A549 (cell line): ENCODE data around the gene NXN. TPM values are rescaled to one million over a fixed set of nuclear protein-coding genes. Genes with fewer than 3 reads are reported as not detected.

Experiments used
- ATAC-seq, 2 experiments: fragments of 200-7000 bp in 1 of 2; fragments of >200 bp in 1 of 2; cut with Nextera tagmentation in 1 of 2; cut with Tn5 transposase in 1 of 2; 3 replicates each; pipeline versions ENCODE4 v1.8.0 to v1.9.1; 2018 to 2020; ENCODE audit warnings: mild to moderate bottlenecking in 1 of 2, moderate library complexity in 1 of 2
- CTCF ChIA-PET: fragments of 300-600 bp; sonication (Branson Sonifier 250); formaldehyde crosslinking; extraction: SDS; loops from one replicate; lab custom pipeline; 2021; ENCODE audit warnings: antibody characterized with exemption, inconsistent platforms; lab: Yijun Ruan, JAX
- POLR2A ChIA-PET: fragments of 350-600 bp; formaldehyde crosslinking; extraction: SDS; loops from one replicate; lab custom pipeline; 2021; ENCODE audit warnings: antibody characterized with exemption, inconsistent platforms; lab: Yijun Ruan, JAX
- DNase-seq, 2 experiments: peaks; one replicate each; pipeline versions ENCODE4 v3.0.0 to v3.0.0-alpha.2; 2011 to 2016; ENCODE audit warnings: low read depth in 1 of 2, low spot score in 1 of 2
- FAIRE-seq: peaks from 2 replicates; lab custom pipeline; 2011; peaks lifted over from hg19 to GRCh38; lab: Jason Lieb, UNC
- H3K27ac ChIP-seq, 2 experiments: fragments of >200 bp; sonication (Bioruptor Twin); formaldehyde crosslinking; 3 replicates each; pipeline ENCODE4 v1.5.1; 2016 to 2017
- H3K4me1 ChIP-seq: fragments of >200 bp; sonication (Bioruptor Twin); formaldehyde crosslinking; 3 replicates; pipeline ENCODE4 v1.6.1; 2016
- H3K4me2 ChIP-seq: fragments of >200 bp; sonication (Bioruptor Twin); formaldehyde crosslinking; 3 replicates; pipeline ENCODE4 v1.6.1; 2016
- H3K4me3 ChIP-seq: fragments of >200 bp; sonication (Bioruptor Twin); formaldehyde crosslinking; 3 replicates; pipeline ENCODE4 v1.5.1; 2016
- H3K9me3 ChIP-seq: fragments of >200 bp; sonication (Bioruptor Twin); formaldehyde crosslinking; 3 replicates; pipeline ENCODE4 v1.6.1; 2016
- BHLHE40 ChIP-seq: IDR thresholded peaks from 2 replicates; pipeline ENCODE4 v1.6.1; 2012; ENCODE audit warnings: low read depth, low read length, inconsistent platforms
- CBX8 ChIP-seq: fragments of 200-600 bp; sonication (generic); IDR thresholded peaks from 2 replicates; pipeline ENCODE4 v1.6.1; 2016
- CHD2 ChIP-seq: fragments of 150-350 bp; IDR thresholded peaks from 2 replicates; pipeline ENCODE4 v1.6.1; 2014; ENCODE audit warnings: low read length; ENCODE audit not compliant: partially characterized antibody
- CHD4 ChIP-seq: fragments of 200-600 bp; sonication (generic); IDR thresholded peaks from 2 replicates; pipeline ENCODE4 v1.6.1; 2016; ENCODE audit warnings: antibody characterized with exemption, mild to moderate bottlenecking, borderline replicate concordance
- ESRRA ChIP-seq: fragments of 150-350 bp; IDR thresholded peaks from 2 replicates; pipeline ENCODE4 v1.6.1; 2014; ENCODE audit warnings: mild to moderate bottlenecking, low read length, borderline replicate concordance
- FOSL2 ChIP-seq, 2 experiments: fragments of 450-650 bp in 1 of 2; fragments of >200 bp in 1 of 2; sonication (Bioruptor Twin) in 1 of 2; formaldehyde crosslinking; IDR thresholded peaks; 2 replicates each; pipeline versions ENCODE4 v1.5.0 to v1.6.1; 2016 to 2020; ENCODE audit warnings: mild to moderate bottlenecking in 1 of 2, moderate library complexity in 1 of 2
- FOXS1 ChIP-seq: fragments of 250-450 bp; sonication (Bioruptor Pico); IDR thresholded peaks from 2 replicates; pipeline ENCODE4 v1.5.0; 2020; ENCODE audit warnings: mild to moderate bottlenecking, moderate library complexity
- HEYL ChIP-seq: fragments of 250-450 bp; sonication (Bioruptor Pico); IDR thresholded peaks from 2 replicates; pipeline ENCODE4 v1.8.0; 2021; ENCODE audit warnings: mild to moderate bottlenecking, moderate library complexity
- HOXB13 ChIP-seq: fragments of 250-450 bp; sonication (Bioruptor Pico); IDR thresholded peaks from 2 replicates; pipeline ENCODE4 v1.5.0; 2020; ENCODE audit warnings: low read depth, mild to moderate bottlenecking, moderate library complexity
- MYC ChIP-seq: IDR thresholded peaks from 2 replicates; pipeline ENCODE4 v1.6.1; 2012; ENCODE audit warnings: mild to moderate bottlenecking, inconsistent platforms, low read length, improper control_type of control experiment, borderline replicate concordance
- POLR2A ChIP-seq: IDR thresholded peaks from 2 replicates; pipeline ENCODE4 v1.6.1; 2012; ENCODE audit warnings: mild to moderate bottlenecking, low read length
- RCOR1 ChIP-seq: fragments of 150-350 bp; IDR thresholded peaks from 2 replicates; pipeline ENCODE4 v1.6.1; 2014; ENCODE audit warnings: antibody characterized with exemption, low read length, low read depth
- SMC3 ChIP-seq: fragments of >200 bp; sonication (Bioruptor Twin); formaldehyde crosslinking; IDR thresholded peaks from 3 replicates; pipeline ENCODE4 v1.6.1; 2018; ENCODE audit warnings: inconsistent platforms
- SREBF2 ChIP-seq: fragments of 450-650 bp; IDR thresholded peaks from 2 replicates; pipeline ENCODE4 v1.6.1; 2014; ENCODE audit warnings: mild to moderate bottlenecking, moderate library complexity
- TP53 ChIP-seq: fragments of 250-450 bp; sonication (Bioruptor Pico); IDR thresholded peaks from 2 replicates; pipeline ENCODE4 v1.5.0; 2021; ENCODE audit warnings: mild to moderate bottlenecking, moderate library complexity
- ZNF302 ChIP-seq: fragments of 250-450 bp; sonication (Bioruptor Pico); IDR thresholded peaks from 2 replicates; pipeline ENCODE4 v1.9.0; 2021; ENCODE audit warnings: inconsistent platforms, mild to moderate bottlenecking, moderate library complexity
- ZSCAN20 ChIP-seq: fragments of 250-450 bp; sonication (Bioruptor Pico); IDR thresholded peaks from 2 replicates; pipeline ENCODE4 v1.8.0; 2022; ENCODE audit warnings: mild to moderate bottlenecking, moderate library complexity
- WGBS: methylation state at CpG from one replicate; pipeline ENCODE4 v1.1.6; 2017; ENCODE audit errors: missing lambda C conversion rate; 5-methylcytosine and 5-hydroxymethylcytosine counted together
- polyA plus RNA-seq, 4 experiments: library from polyadenylated mRNA; depleted of rRNA in 3 of 4; stranded (reverse); fragments of >200 nt; fragmentation: RNase III in 1 of 4; extraction: RNeasy Plus Mini Kit Qiagen cat#74134 plus additional on column Dnase treatment in 1 of 4; gene quantifications; 2 replicates in 3 of 4; 3 replicates in 1 of 4; pipeline ENCODE4 v1.2.3, GENCODE V29; 2011 to 2017
- TF ChIP-seq, protein P1 (sequence below): fragments of 200-600 bp; sonication (generic); IDR thresholded peaks from 2 replicates; pipeline ENCODE4 v1.6.1; 2016; ENCODE audit warnings: antibody characterized with exemption, mild to moderate bottlenecking, moderate library complexity
- TF ChIP-seq, protein P2 (sequence below): fragments of 250-450 bp; sonication (Bioruptor Pico); IDR thresholded peaks from 2 replicates; pipeline ENCODE4 v1.5.0; 2020; ENCODE audit warnings: low read depth, mild to moderate bottlenecking, moderate library complexity
- TF ChIP-seq, protein P3 (sequence below): IDR thresholded peaks from 2 replicates; pipeline ENCODE4 v1.6.1; 2012
- TF ChIP-seq, protein P4 (sequence below): fragments of 250-450 bp; sonication (Bioruptor Pico); IDR thresholded peaks from 2 replicates; pipeline ENCODE4 v1.5.0; 2021; ENCODE audit warnings: mild to moderate bottlenecking, moderate library complexity, borderline replicate concordance

The NXN gene
- polyA plus RNA-seq, 2 of the 4 experiments (the other 2 are of a cell fraction), result 24.6 to 31.1 TPM

DNA sequence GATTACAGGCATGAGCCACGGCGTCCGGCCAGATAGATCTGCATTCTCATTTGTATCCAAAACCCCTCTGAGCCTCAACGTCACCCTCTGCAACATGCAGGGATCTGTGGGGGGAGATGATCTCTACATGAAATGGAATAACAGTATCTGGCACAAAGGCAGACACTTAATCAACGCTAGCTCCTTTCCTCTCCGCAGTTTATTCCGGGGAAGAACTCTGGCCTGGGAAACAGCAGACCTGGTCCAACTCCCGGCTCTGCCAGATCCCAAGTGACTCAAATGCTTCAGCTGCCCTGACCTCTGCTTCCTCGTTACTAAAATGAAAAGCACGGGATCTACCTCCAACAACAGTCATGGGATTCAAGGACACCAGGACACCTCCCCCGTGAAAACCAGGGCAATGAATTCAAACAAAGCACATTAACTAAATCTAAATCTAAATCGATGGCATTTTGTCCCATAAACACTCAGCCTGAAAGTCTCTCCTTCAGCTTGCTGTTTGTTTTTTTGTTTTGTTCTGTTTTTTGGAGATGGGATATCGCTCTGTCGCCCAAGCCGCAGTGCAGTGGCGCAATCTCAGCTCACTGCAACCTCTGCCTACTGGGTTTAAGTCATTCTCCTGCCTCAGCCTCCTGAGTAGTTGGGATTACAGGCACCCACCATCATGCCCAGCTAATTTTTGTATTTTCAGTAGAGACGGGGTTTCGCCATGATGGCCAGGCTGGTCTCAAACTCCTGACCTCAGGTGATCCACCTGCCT is 78.2 kb downstream of the NXN start (continued):
- TF ChIP-seq, protein P1, sequence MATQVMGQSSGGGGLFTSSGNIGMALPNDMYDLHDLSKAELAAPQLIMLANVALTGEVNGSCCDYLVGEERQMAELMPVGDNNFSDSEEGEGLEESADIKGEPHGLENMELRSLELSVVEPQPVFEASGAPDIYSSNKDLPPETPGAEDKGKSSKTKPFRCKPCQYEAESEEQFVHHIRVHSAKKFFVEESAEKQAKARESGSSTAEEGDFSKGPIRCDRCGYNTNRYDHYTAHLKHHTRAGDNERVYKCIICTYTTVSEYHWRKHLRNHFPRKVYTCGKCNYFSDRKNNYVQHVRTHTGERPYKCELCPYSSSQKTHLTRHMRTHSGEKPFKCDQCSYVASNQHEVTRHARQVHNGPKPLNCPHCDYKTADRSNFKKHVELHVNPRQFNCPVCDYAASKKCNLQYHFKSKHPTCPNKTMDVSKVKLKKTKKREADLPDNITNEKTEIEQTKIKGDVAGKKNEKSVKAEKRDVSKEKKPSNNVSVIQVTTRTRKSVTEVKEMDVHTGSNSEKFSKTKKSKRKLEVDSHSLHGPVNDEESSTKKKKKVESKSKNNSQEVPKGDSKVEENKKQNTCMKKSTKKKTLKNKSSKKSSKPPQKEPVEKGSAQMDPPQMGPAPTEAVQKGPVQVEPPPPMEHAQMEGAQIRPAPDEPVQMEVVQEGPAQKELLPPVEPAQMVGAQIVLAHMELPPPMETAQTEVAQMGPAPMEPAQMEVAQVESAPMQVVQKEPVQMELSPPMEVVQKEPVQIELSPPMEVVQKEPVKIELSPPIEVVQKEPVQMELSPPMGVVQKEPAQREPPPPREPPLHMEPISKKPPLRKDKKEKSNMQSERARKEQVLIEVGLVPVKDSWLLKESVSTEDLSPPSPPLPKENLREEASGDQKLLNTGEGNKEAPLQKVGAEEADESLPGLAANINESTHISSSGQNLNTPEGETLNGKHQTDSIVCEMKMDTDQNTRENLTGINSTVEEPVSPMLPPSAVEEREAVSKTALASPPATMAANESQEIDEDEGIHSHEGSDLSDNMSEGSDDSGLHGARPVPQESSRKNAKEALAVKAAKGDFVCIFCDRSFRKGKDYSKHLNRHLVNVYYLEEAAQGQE, result no peak

DNA sequence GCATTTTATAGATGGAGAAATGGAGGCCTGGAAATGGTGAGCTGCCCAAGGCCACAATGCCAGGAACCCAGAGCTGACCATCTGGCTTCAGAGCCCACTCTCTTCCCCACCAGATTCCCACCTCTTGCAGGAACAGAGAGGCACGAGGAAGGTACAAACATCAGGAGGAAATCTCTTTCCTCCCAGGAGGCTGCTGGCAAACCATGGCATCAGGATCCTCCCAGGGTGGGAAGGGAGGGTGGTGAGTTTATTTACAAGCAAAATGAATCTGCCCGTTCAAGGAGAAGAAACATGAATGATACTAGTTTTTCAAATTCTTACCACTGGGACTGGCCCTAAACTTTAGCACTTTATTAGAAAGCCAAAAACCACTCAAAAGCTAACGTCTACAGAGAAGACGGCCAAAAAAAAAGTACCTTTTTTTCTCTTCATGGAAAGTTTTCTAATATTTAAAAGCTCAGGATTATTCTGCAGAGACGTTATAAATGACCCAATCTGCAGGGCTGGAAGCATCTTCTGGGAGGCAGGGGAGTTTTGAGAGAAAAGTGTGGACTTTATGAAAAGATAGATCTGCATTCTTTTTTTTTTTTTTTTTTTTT is 79.1 kb downstream of the NXN start:
- H3K27ac ChIP-seq, result no peak overlapping the region
- no peaks in the 10 kb centered on the region for H3K9me3 ChIP-seq
- TF ChIP-seq FOSL2 (IDR thresholded peaks at IDR 0.05), result no peak
- no peak for TF ChIP-seq FOSL2 (CRISPR knock-in tag; IDR thresholded peaks at IDR 0.05)
- no peak for TF ChIP-seq BHLHE40
- TF ChIP-seq SREBF2, result no peak
- no peak for TF ChIP-seq CHD2
- TF ChIP-seq POLR2A, result no peak
- no peak for TF ChIP-seq ZSCAN20 (CRISPR knock-in tag)
- no peak for TF ChIP-seq HEYL
- no peak for TF ChIP-seq ESRRA
- no peak for TF ChIP-seq MYC
- no peak for TF ChIP-seq ZNF302
- TF ChIP-seq, protein P2, sequence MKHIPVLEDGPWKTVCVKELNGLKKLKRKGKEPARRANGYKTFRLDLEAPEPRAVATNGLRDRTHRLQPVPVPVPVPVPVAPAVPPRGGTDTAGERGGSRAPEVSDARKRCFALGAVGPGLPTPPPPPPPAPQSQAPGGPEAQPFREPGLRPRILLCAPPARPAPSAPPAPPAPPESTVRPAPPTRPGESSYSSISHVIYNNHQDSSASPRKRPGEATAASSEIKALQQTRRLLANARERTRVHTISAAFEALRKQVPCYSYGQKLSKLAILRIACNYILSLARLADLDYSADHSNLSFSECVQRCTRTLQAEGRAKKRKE (CRISPR knock-in tag), result no peak
- TF ChIP-seq TP53 (CRISPR knock-in tag), result no peak
- TF ChIP-seq, protein P3, sequence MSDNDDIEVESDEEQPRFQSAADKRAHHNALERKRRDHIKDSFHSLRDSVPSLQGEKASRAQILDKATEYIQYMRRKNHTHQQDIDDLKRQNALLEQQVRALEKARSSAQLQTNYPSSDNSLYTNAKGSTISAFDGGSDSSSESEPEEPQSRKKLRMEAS, result no peak
- TF ChIP-seq CHD4, result no peak
- no peak for TF ChIP-seq HOXB13 (CRISPR knock-in tag)
- no peak for TF ChIP-seq CBX8
- no peak for TF ChIP-seq SMC3
- TF ChIP-seq, protein P4, sequence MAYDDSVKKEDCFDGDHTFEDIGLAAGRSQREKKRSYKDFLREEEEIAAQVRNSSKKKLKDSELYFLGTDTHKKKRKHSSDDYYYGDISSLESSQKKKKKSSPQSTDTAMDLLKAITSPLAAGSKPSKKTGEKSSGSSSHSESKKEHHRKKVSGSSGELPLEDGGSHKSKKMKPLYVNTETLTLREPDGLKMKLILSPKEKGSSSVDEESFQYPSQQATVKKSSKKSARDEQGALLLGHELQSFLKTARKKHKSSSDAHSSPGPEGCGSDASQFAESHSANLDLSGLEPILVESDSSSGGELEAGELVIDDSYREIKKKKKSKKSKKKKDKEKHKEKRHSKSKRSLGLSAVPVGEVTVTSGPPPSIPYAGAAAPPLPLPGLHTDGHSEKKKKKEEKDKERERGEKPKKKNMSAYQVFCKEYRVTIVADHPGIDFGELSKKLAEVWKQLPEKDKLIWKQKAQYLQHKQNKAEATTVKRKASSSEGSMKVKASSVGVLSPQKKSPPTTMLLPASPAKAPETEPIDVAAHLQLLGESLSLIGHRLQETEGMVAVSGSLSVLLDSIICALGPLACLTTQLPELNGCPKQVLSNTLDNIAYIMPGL (CRISPR knock-in tag), result no peak
- TF ChIP-seq RCOR1, result no peak
- TF ChIP-seq FOXS1 (CRISPR knock-in tag), result no peak
- no peak overlapping the region for H3K4me2 ChIP-seq
- no peak for FAIRE-seq
- ChIA-PET POLR2A (no interaction called here), CTCF (interaction anchor here (0.9 to 3.8 kb wide), 8 partner anchors 13 to 96 kb away, joined by 3 to 12 read pairs (median 5); partner anchors contain the start of gene TIMM22)
- ATAC-seq, result no peak
- no peak for DNase-seq
- WGBS, result 66% methylated on average over 5 of the region's 5 CpGs
- H3K4me3 ChIP-seq, result no peak overlapping the region
- H3K4me1 ChIP-seq, result peaks cover 7% of the 10 kb centered on the region; the same call in 1 of the 3 replicates
